ENCODE results near the gene IL10RB.

- TF ChIP-seq CTCF (IDR thresholded peaks at IDR 0.05) = no peak
- TF ChIP-seq EP300 (IDR thresholded peaks at IDR 0.05) = no peak
- no peak for TF ChIP-seq POLR2AphosphoS5 (IDR thresholded peaks at IDR 0.05)
These were observed 19.7 kb upstream of the IL10RB start for GRCh38 chr21:33246506-33246905.

Measured in sigmoid colon (tissue), 4 donors.